Vagina (tissue), 2 donors: ENCODE measurements around the gene ROGDI.

Experiments used
- CTCF ChIP-seq, 3 experiments: fragments of 450-650 bp in 2 of 3; fragments of 200-600 bp in 1 of 3; sonication (generic) in 1 of 3; IDR thresholded peaks; one replicate each; pipeline ENCODE4 v1.5.1; 2017 to 2019; ENCODE audit warnings: antibody characterized with exemption in 3 of 3, mild to moderate bottlenecking in 2 of 3, moderate library complexity in 2 of 3
- POLR2AphosphoS5 ChIP-seq, 2 donors: sonication (generic); formaldehyde crosslinking; IDR thresholded peaks; one replicate each; pipeline ENCODE4 v1.9.0; 2017; ENCODE audit warnings: antibody characterized with exemption in 2 of 2, mild to moderate bottlenecking in 2 of 2, low read depth in 1 of 2; ENCODE audit not compliant: insufficient read depth in 1 of 2

GRCh38 chr16:4787627-4788482 is 14.6 kb downstream of the ROGDI start, which contains the start of gene SEPTIN12:
- TF ChIP-seq CTCF (IDR thresholded peaks at IDR 0.05): no peak
- TF ChIP-seq POLR2AphosphoS5 (IDR thresholded peaks at IDR 0.05; ENCODE audit: insufficient read depth in 1 of 2, low read depth in 1 of 2): no peak
